H1 (cell line): ENCODE measurements around the gene DDHD1. TPM values are rescaled to one million over a fixed set of nuclear protein-coding genes. Genes with fewer than 3 reads are reported as not detected.

Source experiments
- CTCF ChIP-seq, 3 experiments: IDR thresholded peaks; 1 replicate in 2 of 3; 2 replicates in 1 of 3; pipeline versions ENCODE4 v1.5.1 to v1.6.1; 2011; ENCODE audit warnings: low read length in 3 of 3, mild to moderate bottlenecking in 3 of 3, inconsistent platforms in 2 of 3, low read depth in 1 of 3, moderate library complexity in 1 of 3; ENCODE audit not compliant: insufficient read depth in 1 of 3; ENCODE audit errors: control extremely low read depth in 1 of 3
- POLR2AphosphoS5 ChIP-seq: IDR thresholded peaks from 2 replicates; pipeline ENCODE4 v1.6.1; 2011; ENCODE audit warnings: low read depth, low read length
- polyA plus RNA-seq, 7 experiments: library from polyadenylated mRNA; depleted of rRNA in 3 of 7; stranded (reverse) in 5 of 7; unstranded in 2 of 7; fragments of >200 nt in 5 of 7; fragments of 200-250 nt in 2 of 7; gene quantifications; 1 replicate in 5 of 7; 2 replicates in 1 of 7; 4 replicates in 1 of 7; pipeline versions ENCODE4 v1.2.1 to v1.2.3, GENCODE V29; 2011 to 2013; ENCODE audit warnings: missing spikeins in 2 of 7, mixed read lengths in 2 of 7
- total RNA-seq: library from RNA; stranded (reverse); fragmentation: NEBNext Ultra II Directional; extraction: Animal tissue kit (Norgen Biotek cat#: 25700); gene quantifications from 2 replicates; pipeline ENCODE4 v1.2.1, GENCODE V29; 2021

Gene DDHD1
- total and polyA plus RNA-seq, 2 of the 8 experiments (the other 6 are each of a cell fraction or from before 2014, with no cell fraction given): 3.6 to 16.0 TPM

- TF ChIP-seq POLR2AphosphoS5 (no peak), CTCF (IDR thresholded peaks at IDR 0.05; ENCODE audit: control extremely low read depth in 1 of 3, insufficient read depth in 1 of 3, low read depth in 1 of 3, low read length in 3 of 3) (no peak)
Observed at GRCh38 chr14:53156238-53156637, 3.1 kb upstream of the DDHD1 start (continued).
